H1 (cell line): ENCODE results near the gene ITGA6. TPM values are rescaled to one million over a fixed set of nuclear protein-coding genes. Genes with fewer than 3 reads are reported as not detected.

ENCODE experiments used
- SP4 ChIP-seq: IDR thresholded peaks from 2 replicates; pipeline ENCODE4 v1.6.1; 2012; ENCODE audit warnings: low read length, inconsistent platforms
- TEAD4 ChIP-seq: IDR thresholded peaks from 2 replicates; pipeline ENCODE4 v1.6.1; 2012; ENCODE audit warnings: low read depth, low read length, inconsistent platforms, mixed read lengths
- polyA plus RNA-seq, 7 experiments: library from polyadenylated mRNA; depleted of rRNA in 3 of 7; stranded (reverse) in 5 of 7; unstranded in 2 of 7; fragments of >200 nt in 5 of 7; fragments of 200-250 nt in 2 of 7; gene quantifications; 1 replicate in 5 of 7; 2 replicates in 1 of 7; 4 replicates in 1 of 7; pipeline versions ENCODE4 v1.2.1 to v1.2.3, GENCODE V29; 2011 to 2013; ENCODE audit warnings: missing spikeins in 2 of 7, mixed read lengths in 2 of 7
- total RNA-seq: library from RNA; stranded (reverse); fragmentation: NEBNext Ultra II Directional; extraction: Animal tissue kit (Norgen Biotek cat#: 25700); gene quantifications from 2 replicates; pipeline ENCODE4 v1.2.1, GENCODE V29; 2021

ITGA6 gene
- total and polyA plus RNA-seq, 2 of the 8 experiments (the other 6 are each of a cell fraction or from before 2014, with no cell fraction given), result 26.9 to 118 TPM

DNA sequence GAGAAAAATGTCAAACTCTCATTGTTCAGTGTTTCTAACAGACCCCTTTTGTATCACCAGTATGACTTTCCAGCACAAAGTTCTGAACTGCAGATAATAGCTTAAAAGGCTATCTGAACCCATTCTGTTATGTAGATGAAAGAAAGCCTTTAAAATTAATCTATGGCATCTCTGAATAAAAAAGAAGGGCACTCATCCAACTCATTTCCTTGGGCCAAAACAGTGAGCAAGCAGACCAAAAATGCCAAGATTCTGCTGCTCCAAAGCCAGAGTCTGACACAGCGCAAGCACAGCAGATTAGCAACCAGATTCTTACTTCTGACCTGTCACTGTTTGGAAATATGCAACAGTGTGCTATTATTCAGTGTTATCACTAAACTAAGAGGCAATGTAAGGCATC lies 22.6 kb upstream of the ITGA6 start (continued):
- TF ChIP-seq TEAD4 (no peak), SP4 (no peak)
